ENCODE results near the gene MAGI1.
"Not testable (repeated sequence)": the region's sequence is repeated elsewhere in the genome, so short reads cannot be mapped to it uniquely, and the experiment has no call there.

MAGI1 gene

GRCh38 chr3:65871305-65872141, 167.2 kb downstream of the MAGI1 start:
- DNase-seq: no peak

GRCh38 chr3:65869798-65870197, 168.9 kb downstream of the MAGI1 start:
- no peak for DNase-seq

- peak; percentile 21 to 49 for DNase-seq
These were observed 171.1 kb downstream of the MAGI1 start for GRCh38 chr3:65867463-65868210.

GRCh38 chr3:65864357-65864904, 174.3 kb downstream of the MAGI1 start:
- DNase-seq: no peak

- DNase-seq: no peak
These were observed 177.0 kb downstream of the MAGI1 start for GRCh38 chr3:65861718-65862117.

- not testable (repeated sequence) for DNase-seq
These were observed 179.1 kb downstream of the MAGI1 start for GRCh38 chr3:65859612-65860011.

- no peak for DNase-seq
These were observed 180.0 kb downstream of the MAGI1 start for GRCh38 chr3:65858749-65859148.

GRCh38 chr3:65857327-65857726, 181.4 kb downstream of the MAGI1 start:
- no peak for DNase-seq

GRCh38 chr3:65856907-65857306, 181.8 kb downstream of the MAGI1 start:
- DNase-seq: no peak

- no peak for DNase-seq
These were observed 183.2 kb downstream of the MAGI1 start for GRCh38 chr3:65855370-65856100.

GRCh38 chr3:65854606-65855304, 184.0 kb downstream of the MAGI1 start:
- DNase-seq: peak in 1 of 2 experiments; percentile 40

GRCh38 chr3:65851827-65852226, 186.9 kb downstream of the MAGI1 start:
- DNase-seq: no peak

GRCh38 chr3:65850261-65850660, 188.5 kb downstream of the MAGI1 start:
- no peak for DNase-seq

- no peak for DNase-seq
These were observed 190.7 kb downstream of the MAGI1 start for GRCh38 chr3:65848024-65848423.

- DNase-seq: no peak
These were observed 191.8 kb downstream of the MAGI1 start for GRCh38 chr3:65846936-65847335.

- DNase-seq: no peak
These were observed 194.3 kb downstream of the MAGI1 start for GRCh38 chr3:65844370-65844769.

- DNase-seq: no peak
These were observed 195.0 kb downstream of the MAGI1 start for GRCh38 chr3:65843732-65844131.

GRCh38 chr3:65837604-65838003, 201.1 kb downstream of the MAGI1 start:
- DNase-seq: no peak

GRCh38 chr3:65836047-65836446, 202.7 kb downstream of the MAGI1 start:
- no peak for DNase-seq

- no peak for DNase-seq
These were observed 204.8 kb downstream of the MAGI1 start for GRCh38 chr3:65833761-65834505.

GRCh38 chr3:65831733-65832425, 206.8 kb downstream of the MAGI1 start:
- no peak for DNase-seq
